ENCODE data around the gene PCDH15. TPM values are rescaled to one million over a fixed set of nuclear protein-coding genes. Genes with fewer than 3 reads are reported as not detected.

PCDH15 gene
- total RNA-seq, 6 donors from 2014 or later, result 0.59 to 1.9 (median 1.1) TPM

GRCh38 chr10:54722075-54722474 lies 79.0 kb downstream of the PCDH15 start:
- ATAC-seq (ENCODE audit: low FRiP score in 2 of 2) (no peak), DNase-seq (no peak)

GRCh38 chr10:54710918-54711317 lies 90.1 kb downstream of the PCDH15 start:
- Histone ChIP-seq H3K27me3 (no peaks in the 10 kb centered on the region), H3K4me3 (no peak overlapping the region), H3K36me3 (no peaks in the 10 kb centered on the region), H3K4me1 (no peaks in the 10 kb centered on the region), H3K27ac (no peak overlapping the region), H3K9me3 (no peaks in the 10 kb centered on the region)
- ATAC-seq (ENCODE audit: low FRiP score in 2 of 2) (no peak), DNase-seq (no peak)
- no peak for TF ChIP-seq POLR2AphosphoS5 (IDR thresholded peaks at IDR 0.05)
- no peak for TF ChIP-seq POLR2A (IDR thresholded peaks at IDR 0.05)
- TF ChIP-seq EP300 (IDR thresholded peaks at IDR 0.05), result no peak
- no peak for TF ChIP-seq CTCF (IDR thresholded peaks at IDR 0.05)
- 50 to 66% methylated on average over 3 of the region's 3 CpGs for WGBS, 2 donors

More at GRCh38 chr10:54722075-54722474, 79.0 kb downstream of the PCDH15 start:
- Histone ChIP-seq H3K27me3 (no peaks in the 10 kb centered on the region), H3K4me1 (no peaks in the 10 kb centered on the region), H3K36me3 (no peaks in the 10 kb centered on the region), H3K4me3 (no peak overlapping the region), H3K9me3 (no peaks in the 10 kb centered on the region), H3K27ac (no peak overlapping the region)
- 43 to 93% methylated on average over 1 of the region's 1 CpG for WGBS, 2 donors
- TF ChIP-seq POLR2AphosphoS5 (IDR thresholded peaks at IDR 0.05), result no peak
- no peak for TF ChIP-seq EP300 (IDR thresholded peaks at IDR 0.05)
- no peak for TF ChIP-seq CTCF (IDR thresholded peaks at IDR 0.05)
- no peak for TF ChIP-seq POLR2A (IDR thresholded peaks at IDR 0.05)

- WGBS, 2 donors, result 63 to 67% methylated on average over 8 of the region's 8 CpGs
- H3K4me1 ChIP-seq, result no peaks in the 10 kb centered on the region
- no peak overlapping the region for H3K4me3 ChIP-seq
- no peak overlapping the region for H3K27ac ChIP-seq
- no peaks in the 10 kb centered on the region for H3K36me3 ChIP-seq
- DNase-seq (no peak), ATAC-seq (ENCODE audit: low FRiP score in 2 of 2) (no peak)
- no peaks in the 10 kb centered on the region for H3K9me3 ChIP-seq
- no peaks in the 10 kb centered on the region for H3K27me3 ChIP-seq
- TF ChIP-seq POLR2AphosphoS5 (IDR thresholded peaks at IDR 0.05), result no peak
- TF ChIP-seq POLR2A (IDR thresholded peaks at IDR 0.05), result no peak
- TF ChIP-seq EP300 (IDR thresholded peaks at IDR 0.05), result no peak
- no peak for TF ChIP-seq CTCF (IDR thresholded peaks at IDR 0.05)
These were observed 92.4 kb downstream of the PCDH15 start for GRCh38 chr10:54708591-54708990.

- H3K36me3 ChIP-seq, result no peaks in the 10 kb centered on the region
- H3K27me3 ChIP-seq, result no peaks in the 10 kb centered on the region
- no peak overlapping the region for H3K4me3 ChIP-seq
- 79 to 82% methylated on average over 2 of the region's 2 CpGs for WGBS, 2 donors
- H3K27ac ChIP-seq, result no peak overlapping the region
- no peaks in the 10 kb centered on the region for H3K4me1 ChIP-seq
- TF ChIP-seq POLR2AphosphoS5 (IDR thresholded peaks at IDR 0.05) (no peak), CTCF (IDR thresholded peaks at IDR 0.05) (no peak), EP300 (IDR thresholded peaks at IDR 0.05) (no peak), POLR2A (IDR thresholded peaks at IDR 0.05) (no peak)
- no peaks in the 10 kb centered on the region for H3K9me3 ChIP-seq
- no peak for ATAC-seq (ENCODE audit: low FRiP score in 2 of 2)
- DNase-seq, result no peak
These were observed 93.0 kb downstream of the PCDH15 start for GRCh38 chr10:54708021-54708420.
